ENCODE results near the gene ZNF254.
"Not testable (repeated sequence)": the region's sequence is repeated elsewhere in the genome, so short reads cannot be mapped to it uniquely, and the experiment has no call there.

ZNF254 gene

DNA sequence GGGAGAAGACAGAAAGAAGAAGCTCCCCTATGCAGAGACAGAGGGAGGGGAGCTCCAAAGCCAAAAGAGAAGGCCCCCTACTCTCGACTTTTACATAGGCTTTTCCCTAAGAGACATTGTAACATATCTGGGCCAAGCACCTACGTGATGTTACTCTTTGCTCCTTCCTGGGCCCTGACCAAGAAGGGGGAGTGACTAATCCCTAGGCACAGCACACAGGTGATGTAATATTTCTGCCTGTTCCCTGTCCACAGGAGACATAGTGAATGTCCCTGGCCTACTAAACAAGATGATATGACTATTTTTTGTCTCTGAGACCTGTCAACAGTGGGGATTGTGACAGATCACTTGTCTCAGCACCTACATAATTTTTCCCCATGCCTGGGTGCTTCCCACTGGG lies 15.9 kb upstream of the ZNF254 start:
- no peak overlapping the region for H3K4me3 ChIP-seq (ENCODE audit: low read depth, low read length)

DNA sequence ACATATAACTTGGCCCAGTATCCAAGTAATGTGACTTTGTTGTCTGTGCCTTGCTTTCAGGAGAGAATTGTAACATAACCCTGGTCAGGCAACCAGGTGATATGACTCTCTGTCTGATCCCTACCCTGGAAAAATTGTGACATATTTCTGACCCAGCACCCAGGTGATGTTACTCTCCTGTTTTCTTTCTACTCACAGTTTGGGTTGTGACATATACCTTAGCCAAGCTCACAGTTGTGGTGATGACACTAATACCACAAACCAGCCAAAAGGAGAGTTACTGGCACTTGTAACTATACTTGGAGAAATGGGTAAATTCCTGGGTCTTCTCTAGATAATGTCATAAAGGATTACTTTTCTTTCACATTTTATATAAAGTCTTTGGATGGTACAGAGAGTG lies 14.3 kb upstream of the ZNF254 start:
- H3K4me3 ChIP-seq (ENCODE audit: low read depth, low read length), result no peak overlapping the region

DNA sequence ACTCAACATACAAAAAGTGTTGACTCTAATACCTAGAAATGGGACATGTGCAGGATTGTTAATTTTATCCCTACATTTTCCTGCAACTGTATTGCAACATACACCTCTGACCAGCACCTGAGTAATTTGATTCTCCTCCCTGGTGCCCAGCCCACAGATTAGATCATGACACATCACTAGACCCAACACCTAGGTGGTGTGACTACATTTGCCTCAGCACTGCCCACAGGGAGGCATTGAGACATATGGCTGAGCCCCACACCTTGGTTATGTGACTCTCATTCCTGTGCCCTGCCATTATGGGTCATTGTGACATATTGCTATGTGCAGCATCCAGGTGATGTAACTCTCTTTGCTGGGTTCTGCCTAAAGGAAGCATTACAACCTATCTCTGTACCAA lies 13.2 kb upstream of the ZNF254 start:
- H3K4me3 ChIP-seq (ENCODE audit: low read depth, low read length), result no peak overlapping the region

DNA sequence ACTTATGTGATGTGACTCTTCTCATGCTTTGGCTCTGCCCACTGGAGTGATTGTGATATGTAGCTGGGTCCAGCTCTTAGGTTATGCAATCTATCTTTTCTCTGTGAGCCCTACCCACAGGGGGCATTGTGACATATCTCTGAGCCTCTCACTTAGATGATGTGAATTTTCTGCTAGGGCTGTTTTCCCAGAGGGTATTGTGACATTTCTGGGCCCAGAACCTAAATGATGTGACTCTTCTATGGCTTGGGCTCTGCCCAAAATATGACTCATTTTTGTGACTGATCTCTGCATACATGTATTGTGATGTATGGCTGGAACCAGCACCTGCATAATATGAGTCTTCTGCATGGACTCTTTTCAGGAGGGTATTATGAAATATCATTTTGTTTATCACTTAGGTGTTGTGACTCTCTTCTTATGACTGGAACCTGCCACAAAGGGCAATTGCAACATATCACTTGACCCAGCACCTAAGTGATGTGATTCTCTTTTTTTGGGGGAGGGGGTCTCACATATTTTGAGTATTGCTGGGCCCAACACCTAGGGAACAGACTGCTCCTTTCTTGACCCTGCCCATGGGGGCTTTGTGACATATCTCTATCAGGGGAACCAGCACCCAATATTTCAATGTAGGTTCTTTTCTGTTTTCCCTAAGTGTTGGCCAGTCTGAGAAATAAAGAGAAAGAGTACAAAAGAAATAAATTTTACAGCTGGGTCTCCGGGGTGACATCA lies 12.1 kb upstream of the ZNF254 start:
- no peak overlapping the region for H3K4me3 ChIP-seq (ENCODE audit: low read depth, low read length)

DNA sequence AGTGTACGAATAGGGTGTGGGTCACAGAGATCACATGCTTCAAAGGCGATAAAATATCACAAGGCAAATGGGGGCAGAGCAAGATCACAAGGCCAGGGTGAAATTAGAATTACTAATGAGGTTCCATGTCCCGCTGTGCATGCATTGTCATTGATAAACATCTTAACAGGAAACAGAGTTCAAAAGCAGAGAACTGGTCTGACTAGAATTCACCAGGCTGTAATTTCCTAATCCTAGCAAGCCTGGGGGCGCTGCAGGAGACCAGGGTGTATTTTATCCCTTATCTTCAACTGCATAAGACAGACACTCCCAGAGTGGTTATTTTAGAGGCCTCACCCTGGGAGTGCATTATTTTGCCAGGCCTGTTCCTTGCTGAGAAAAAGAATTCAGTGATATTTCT lies 11.5 kb upstream of the ZNF254 start:
- not testable (repeated sequence) for H3K4me3 ChIP-seq (ENCODE audit: low read depth, low read length)

DNA sequence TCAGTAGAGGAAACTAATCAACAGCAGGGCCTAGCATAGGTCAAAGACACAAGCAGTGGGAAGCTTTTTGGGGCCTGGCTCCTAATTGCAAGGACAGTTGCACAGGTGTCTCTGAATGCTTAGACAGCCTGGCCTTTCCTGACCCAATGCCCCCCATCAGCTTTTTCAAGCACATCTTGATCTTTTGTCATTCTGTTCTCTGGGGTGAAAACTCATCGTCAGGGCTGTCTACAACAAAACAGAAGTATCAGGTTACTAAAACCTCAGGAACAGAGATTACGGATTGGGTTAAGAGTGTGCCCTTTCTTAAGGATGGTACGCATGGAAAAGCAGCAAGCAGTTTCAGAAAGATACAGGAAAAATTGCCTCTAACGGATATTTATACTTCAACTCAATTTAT lies 8.3 kb upstream of the ZNF254 start:
- H3K4me3 ChIP-seq (ENCODE audit: low read depth, low read length), result no peak overlapping the region

DNA sequence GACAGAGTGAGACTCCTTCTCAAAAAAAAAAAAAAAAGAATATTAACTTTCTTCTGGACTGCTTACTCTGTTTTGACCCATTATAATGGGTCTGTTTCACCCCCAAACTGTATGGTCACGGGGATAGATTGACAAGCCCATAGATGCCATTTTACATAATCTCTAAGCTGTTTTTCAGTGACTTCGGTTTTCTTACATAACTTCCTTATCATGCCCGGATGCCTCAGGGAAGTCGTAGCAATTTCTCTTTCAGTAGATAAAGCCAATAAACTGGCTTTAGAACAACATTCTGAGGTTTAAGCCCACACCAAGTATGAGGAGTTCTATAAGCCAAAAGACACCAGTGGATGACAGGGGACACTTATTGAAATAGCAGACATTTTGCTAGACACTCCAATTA lies 5.9 kb upstream of the ZNF254 start:
- no peak overlapping the region for H3K4me3 ChIP-seq (ENCODE audit: low read depth, low read length)

DNA sequence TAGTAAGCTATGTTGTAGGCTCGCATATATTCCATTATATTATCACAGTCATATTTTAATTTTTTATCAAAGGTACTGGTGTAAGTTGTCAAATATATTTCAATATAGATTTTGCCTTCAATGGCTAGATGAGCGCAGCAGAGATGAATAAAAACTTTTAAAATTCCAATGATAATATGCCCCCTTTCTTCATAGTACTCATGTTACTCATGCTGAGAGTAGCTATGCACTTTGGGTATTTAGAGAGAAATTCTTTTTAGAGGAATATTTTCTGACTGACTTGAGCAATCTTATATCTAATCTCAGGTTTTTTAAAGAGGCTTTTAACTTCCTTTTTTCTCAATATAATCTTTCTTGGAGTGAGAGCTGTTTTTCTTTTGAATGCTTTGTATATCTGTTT lies 11.4 kb downstream of the ZNF254 start:
- no peak overlapping the region for H3K4me3 ChIP-seq (ENCODE audit: low read depth, low read length)

DNA sequence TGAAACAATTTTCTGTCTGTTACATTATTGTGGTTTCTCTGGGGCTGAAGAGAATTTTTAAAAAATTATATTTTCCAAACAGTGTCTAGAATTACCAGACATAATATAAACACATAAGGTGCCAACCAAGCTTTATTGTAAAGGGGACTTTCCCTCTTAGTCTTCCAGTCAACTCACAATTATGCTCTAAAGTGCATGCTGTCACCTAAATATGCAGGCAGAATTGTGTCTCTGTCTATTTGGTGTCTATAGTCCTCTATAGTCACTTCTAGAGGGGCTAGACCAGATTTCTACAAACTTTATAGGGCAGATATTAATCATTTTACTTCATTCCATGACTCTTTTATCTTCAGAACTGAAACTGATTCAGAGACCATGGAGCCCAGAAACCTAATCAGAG lies 12.8 kb downstream of the ZNF254 start:
- H3K4me3 ChIP-seq (ENCODE audit: low read depth, low read length), result no peak overlapping the region

DNA sequence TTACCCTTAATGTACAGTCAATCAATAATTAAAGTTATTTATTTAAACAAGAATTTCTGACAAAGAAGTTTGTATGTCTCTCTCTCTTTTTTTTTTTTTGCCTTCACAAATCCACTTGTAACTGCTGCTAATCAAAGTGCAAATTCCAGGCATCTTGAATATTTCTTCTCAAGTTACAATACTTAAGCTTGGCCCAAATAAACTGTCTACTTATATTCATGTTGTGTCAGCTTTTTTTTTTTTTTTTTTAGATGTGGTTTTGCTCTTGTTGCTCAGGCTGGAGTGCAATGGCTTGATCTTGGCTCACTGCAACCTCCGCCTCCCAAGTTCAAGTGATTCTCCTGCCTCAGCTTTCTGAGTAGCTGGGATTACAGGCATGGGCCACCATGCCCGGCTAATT lies 13.6 kb downstream of the ZNF254 start:
- not testable (repeated sequence) for H3K4me3 ChIP-seq (ENCODE audit: low read depth, low read length)

DNA sequence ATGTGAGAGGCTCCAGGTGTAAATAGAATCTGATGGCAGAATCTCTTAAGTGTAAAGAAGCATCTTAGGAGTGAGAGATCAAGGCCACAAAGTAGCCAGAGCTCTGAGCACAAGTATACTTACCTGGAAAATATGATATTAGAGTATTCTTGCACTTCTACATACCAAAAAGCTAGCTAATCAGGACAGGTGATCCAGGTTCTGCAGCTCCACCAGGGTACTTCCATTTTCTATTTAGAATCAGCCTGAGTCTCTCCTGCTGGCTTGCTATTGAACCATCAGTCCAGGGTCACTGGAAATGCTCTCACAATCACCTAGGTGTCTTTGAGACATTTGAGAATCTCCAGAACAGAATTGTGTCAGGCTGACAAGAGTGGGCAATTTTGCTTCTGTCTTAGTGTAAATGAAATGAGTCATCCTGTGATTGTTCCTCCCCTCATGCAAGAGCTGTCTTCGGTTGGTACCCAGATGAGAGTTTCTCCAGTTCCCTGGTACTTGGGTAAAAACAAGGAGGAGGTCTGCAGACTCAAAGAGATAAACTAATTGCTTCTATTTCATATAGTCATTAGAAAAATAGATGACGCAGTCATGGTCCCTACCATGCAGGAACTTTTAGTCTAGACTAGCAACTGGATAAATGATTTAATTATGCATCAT lies 14.6 kb downstream of the ZNF254 start:
- no peak overlapping the region for H3K4me3 ChIP-seq (ENCODE audit: low read depth, low read length)

DNA sequence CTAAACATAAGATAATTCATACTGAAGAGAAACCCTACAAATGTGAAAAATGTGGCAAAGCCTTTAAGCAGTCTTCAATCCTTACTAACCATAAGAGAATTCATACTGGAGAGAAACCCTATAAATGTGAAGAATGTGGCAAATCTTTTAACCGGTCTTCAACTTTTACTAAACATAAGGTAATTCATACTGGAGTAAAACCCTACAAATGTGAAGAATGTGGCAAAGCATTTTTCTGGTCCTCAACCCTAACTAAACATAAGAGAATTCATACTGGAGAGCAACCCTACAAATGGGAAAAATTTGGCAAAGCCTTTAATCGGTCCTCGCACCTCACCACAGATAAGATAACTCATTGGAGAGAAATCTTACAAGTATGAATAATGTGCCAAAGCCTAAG lies 40.6 kb downstream of the ZNF254 start:
- H3K4me3 ChIP-seq (ENCODE audit: low read depth, low read length), result no peak overlapping the region

DNA sequence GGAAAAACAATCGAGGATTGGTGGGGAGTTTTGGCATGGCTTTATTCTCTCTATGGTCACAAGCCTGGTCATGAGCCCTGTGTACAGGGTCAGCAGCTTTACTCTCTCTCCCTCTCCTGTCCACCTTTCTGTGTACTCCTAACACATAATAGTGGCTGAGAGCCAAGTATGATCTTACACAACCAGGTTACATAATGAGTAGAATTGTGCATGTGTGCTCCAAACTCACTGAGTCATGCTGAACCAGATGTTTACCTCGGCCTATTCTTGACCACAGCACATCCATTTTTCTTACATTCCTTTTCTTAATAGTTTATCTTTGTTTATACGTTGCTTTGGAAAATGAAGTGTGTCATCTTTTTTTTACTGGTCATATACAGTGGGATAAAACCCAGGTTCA lies 53.1 kb downstream of the ZNF254 start:
- H3K4me3 ChIP-seq (ENCODE audit: low read depth, low read length), result no peak overlapping the region

DNA sequence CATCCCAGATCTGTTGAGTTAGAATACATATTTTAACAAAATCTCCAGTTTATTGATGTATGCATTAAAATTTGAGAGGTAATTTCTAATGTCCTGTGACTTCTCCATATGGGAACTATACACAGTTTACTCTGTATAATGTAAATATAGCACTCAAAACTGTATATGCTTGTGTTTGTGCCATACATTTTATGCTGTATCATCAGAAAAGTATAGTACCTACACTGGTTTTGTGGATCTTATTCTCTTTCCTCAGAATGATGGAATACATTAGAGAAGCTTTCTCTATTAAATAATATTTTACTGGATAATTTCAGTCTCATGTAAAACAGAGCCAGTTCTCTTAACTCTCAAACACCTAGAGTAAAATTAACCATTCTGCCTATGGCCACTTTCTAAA lies 53.6 kb downstream of the ZNF254 start:
- no peak overlapping the region for H3K4me3 ChIP-seq (ENCODE audit: low read depth, low read length)

DNA sequence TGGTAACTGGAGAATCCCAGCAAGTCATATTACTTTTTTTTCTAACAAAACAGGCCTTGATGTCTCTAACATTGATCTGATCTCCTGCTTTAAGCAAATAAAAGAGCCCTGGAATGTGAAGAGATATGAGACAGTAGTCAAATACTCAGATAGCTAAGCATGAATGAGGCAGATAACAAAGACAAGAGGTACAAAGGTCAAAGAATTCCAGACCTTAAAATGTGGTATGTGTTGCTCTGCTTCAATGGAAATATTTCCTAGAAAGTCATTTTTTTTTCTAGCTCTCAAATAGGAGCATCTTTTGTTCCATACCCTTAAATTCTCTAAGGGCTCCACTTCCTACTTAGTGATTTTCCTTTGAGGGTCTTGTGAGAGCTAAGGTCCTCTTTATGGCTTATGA lies 54.6 kb downstream of the ZNF254 start:
- no peak overlapping the region for H3K4me3 ChIP-seq (ENCODE audit: low read depth, low read length)

DNA sequence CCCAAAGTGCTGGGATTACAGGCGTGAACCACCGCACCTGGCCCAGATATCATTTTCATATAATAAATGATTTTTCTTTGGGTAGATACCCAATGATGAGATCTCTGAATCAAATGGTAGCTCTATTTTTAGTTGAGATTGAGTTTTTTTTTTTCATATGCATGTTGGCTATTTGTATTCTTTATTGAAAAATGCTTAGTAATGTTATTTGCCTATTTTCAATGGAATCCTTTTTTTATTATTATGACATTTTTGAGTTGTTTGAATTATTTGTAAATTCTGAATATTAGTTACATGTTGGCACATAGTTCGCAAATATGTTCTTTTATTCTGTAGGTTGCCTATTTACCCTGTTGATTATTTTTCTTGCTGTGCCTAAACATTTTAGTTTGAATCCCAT lies 55.8 kb downstream of the ZNF254 start:
- no peak overlapping the region for H3K4me3 ChIP-seq (ENCODE audit: low read depth, low read length)

DNA sequence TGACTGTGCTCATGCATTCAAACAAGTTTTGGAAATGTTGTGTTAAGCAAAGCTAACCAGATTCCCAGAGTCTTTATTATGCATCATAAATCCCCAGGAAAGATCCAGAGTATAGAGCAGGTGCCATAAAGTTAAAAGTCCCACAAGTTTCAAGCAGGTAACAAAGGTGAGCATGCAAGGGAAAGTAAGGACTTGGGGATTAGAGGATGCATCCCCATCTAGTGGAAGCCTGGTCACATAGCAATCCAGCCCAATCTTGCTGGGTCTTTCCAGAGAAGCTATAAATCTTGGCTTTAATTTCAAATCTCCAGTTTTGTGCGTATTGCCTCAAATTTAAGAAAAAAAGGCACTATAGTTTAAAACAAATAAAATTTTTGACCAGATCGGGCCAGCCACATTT lies 72.7 kb downstream of the ZNF254 start:
- no peak overlapping the region for H3K4me3 ChIP-seq (ENCODE audit: low read depth, low read length)

DNA sequence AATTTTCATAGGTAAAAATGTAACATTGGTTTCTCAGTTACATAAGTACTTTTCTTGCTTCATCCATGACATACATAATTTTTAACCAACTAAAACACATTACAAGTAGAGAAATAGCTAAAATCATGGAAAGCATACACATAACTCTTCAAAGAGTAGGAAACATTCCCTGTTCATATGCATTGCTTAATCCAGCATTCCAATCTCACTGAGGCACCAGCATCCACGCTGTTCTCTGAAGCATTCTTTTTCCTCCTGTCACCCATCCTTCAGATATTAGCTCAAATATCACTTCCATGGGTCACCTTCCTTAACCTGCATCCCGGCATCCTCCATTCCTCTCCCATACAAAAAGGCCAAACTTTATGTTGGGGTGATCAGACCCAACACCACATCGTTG lies 79.1 kb downstream of the ZNF254 start:
- no peak overlapping the region for H3K4me3 ChIP-seq (ENCODE audit: low read depth, low read length)

DNA sequence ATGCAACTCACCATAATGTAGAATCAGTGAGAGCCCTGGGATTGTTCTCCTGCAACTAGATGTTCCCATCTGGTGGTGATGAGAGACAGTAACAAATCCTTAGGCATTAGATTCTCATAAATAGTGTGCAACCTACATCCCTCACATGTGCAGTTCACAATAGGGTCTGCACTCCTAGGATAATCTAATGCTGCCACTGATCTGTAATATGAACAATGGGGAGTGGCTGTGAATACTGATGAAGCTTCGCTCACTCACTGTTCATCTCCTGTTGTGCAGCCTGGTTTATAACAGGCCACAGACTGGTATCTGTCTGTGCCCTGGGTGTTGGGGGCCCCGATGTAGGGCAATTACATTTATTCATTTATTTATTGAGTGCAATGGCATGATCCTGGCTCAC lies 86.9 kb downstream of the ZNF254 start:
- no peak overlapping the region for H3K4me3 ChIP-seq (ENCODE audit: low read depth, low read length)

DNA sequence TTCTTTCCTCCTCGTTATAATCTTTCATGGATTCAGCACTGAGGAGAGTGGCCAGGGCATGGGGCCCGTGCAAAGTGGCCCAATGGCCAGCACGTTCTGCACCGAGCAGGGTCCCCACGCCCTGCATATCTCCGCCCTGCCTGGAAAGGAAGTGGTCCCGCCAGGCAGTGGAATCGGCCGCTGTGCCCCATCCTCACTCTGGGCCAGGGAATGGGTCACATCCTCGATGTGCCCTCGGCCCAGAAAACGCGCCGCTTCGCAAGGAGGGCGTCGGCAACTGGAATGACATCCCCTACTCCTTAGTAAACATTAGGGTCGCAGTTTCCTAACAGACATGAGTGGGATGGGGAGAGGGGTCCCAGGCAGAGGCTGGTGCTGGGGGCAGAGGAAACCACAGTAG lies 90.7 kb downstream of the ZNF254 start:
- no peak overlapping the region for H3K4me3 ChIP-seq (ENCODE audit: low read depth, low read length)

DNA sequence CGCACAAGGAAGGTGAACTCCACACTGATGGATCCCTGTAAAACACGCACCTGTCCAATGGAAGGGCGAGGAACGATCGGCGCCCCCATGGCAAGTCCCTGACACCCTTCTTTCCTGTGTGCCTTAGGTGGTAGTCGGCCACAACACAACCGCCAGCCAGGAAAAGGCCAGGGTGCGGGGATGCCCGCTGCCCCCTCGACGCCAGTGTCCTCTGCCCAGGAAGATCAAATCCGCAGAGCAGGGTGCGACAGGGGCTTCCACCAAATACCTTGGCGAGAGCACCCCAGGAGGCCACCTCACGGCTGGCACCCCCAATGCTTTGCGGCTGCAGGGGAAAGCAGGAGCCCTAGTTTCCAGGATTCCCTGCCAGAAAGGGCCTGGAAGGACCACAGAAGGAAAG lies 91.2 kb downstream of the ZNF254 start:
- no peak overlapping the region for H3K4me3 ChIP-seq (ENCODE audit: low read depth, low read length)

Data from iPS-11a (cell line).